HG03439 (cell line): ENCODE data around the gene SPECC1L.

Source experiments
- ATAC-seq: cut with Tn5 transposase; IDR thresholded peaks from one replicate; pipeline ENCODE4 v1.9.1; 2021; ENCODE audit warnings: mild to moderate bottlenecking, moderate library complexity; ENCODE audit not compliant: unreplicated experiment

The SPECC1L gene

GRCh38 chr22:24466716-24467328, 196.2 kb downstream of the SPECC1L start:
- ATAC-seq: no peak

- ATAC-seq: no peak
Observed at GRCh38 chr22:24467340-24467739, 196.7 kb downstream of the SPECC1L start.
